GM12891 (cell line): Measurements from ENCODE around the gene CDHR4.

Source experiments
- PAX5 ChIP-seq: IDR thresholded peaks from 2 replicates; pipeline ENCODE4 v1.6.1; 2011; ENCODE audit warnings: low read length, moderate library complexity, mild to moderate bottlenecking; ENCODE audit not compliant: insufficient read depth, severe bottlenecking
- POLR2A ChIP-seq: IDR thresholded peaks from 2 replicates; pipeline ENCODE4 v1.6.1; 2011; ENCODE audit warnings: low read depth, low read length, control low read depth
- POLR2AphosphoS5 ChIP-seq: IDR thresholded peaks from 2 replicates; pipeline ENCODE4 v1.6.1; 2011; ENCODE audit warnings: low read depth, low read length, control low read depth
- SPI1 ChIP-seq: IDR thresholded peaks from 2 replicates; pipeline ENCODE4 v1.6.1; 2011; ENCODE audit warnings: low read depth, low read length, control low read depth

DNA sequence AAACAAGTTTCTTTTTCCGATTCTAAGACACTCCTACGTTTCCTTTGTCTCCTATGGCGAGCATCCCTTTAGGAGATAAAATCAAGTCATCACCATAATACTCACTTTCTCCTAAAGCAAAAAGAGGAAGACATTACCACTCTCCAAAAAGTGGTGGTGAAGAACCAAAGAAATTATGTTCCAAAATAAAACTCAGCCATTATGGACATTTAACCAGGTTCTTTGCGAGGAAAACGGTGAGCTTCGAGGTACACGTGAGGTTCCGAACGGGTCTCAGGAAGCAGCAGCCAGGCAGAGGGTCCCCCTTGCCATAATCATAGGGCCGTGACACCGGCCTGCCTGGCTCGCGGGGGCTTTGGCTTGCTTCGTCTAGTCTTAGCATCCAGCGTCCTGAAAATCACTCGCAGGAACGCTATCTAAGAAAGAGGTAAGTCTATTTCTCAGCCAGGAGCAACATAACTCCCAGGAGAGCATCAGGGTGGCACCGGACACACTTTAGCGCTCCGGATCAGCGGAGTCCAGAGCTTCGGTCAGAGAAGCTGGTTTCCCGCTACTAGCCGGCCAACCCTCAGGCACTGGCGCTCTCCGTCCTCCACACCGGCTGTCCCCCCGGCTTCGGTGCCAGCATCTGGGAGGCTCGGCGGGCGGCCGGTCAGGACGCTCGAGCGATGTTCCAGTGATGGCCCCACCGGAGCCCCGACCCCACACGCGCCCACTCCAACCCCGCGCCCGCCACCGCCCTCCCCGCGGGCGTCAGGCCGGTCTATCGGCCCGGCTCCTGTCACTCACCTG is 13.9 kb downstream of the CDHR4 start:
- no peak for TF ChIP-seq POLR2A
- no peak for TF ChIP-seq PAX5
- no peak for TF ChIP-seq POLR2AphosphoS5
- TF ChIP-seq SPI1, result no peak
